Adrenal gland (tissue), 12 donors: Measurements from ENCODE around the gene LRBA. TPM values are rescaled to one million over a fixed set of nuclear protein-coding genes. Genes with fewer than 3 reads are reported as not detected.

Experiments
- DNase-seq, 7 donors: peaks; one replicate each; pipeline ENCODE4 v3.0.0-alpha.2; 2019 to 2020
- H3K27ac ChIP-seq, 5 donors: fragments of 200-600 bp; sonication (generic) in 4 of 5; 1 replicate in 3 of 5; 2 replicates in 2 of 5; pipeline versions ENCODE4 v1.5.1 to v1.8.0; 2016 to 2020; ENCODE audit warnings: mild to moderate bottlenecking in 1 of 5
- H3K27me3 ChIP-seq: fragments of 200-600 bp; 2 replicates; pipeline ENCODE4 v1.8.0; 2021
- H3K36me3 ChIP-seq, 2 donors: fragments of 200-600 bp; replicated peaks in 1 of 2; 1 replicate in 1 of 2; 2 replicates in 1 of 2; pipeline versions ENCODE4 v1.5.1 to v1.8.0; 2018 to 2022
- H3K4me1 ChIP-seq, 2 donors: fragments of 200-600 bp; replicated peaks in 1 of 2; 1 replicate in 1 of 2; 2 replicates in 1 of 2; pipeline versions ENCODE4 v1.5.1 to v1.8.0; 2018 to 2021
- H3K4me3 ChIP-seq, 4 donors: fragments of 200-600 bp; sonication (generic) in 3 of 4; one replicate each; pipeline ENCODE4 v1.5.1; 2016 to 2018
- H3K9me3 ChIP-seq, 3 donors: fragments of 200-600 bp; sonication (generic) in 1 of 3; replicated peaks in 1 of 3; 1 replicate in 2 of 3; 2 replicates in 1 of 3; pipeline versions ENCODE4 v1.5.1 to v1.8.0; 2016 to 2021
- CTCF ChIP-seq, 6 experiments: fragments of 450-650 bp in 4 of 6; fragments of 200-600 bp in 2 of 6; sonication (generic) in 1 of 6; IDR thresholded peaks; 1 replicate in 5 of 6; 2 replicates in 1 of 6; pipeline versions ENCODE4 v1.5.1 to v1.8.0; 2016 to 2021; ENCODE audit warnings: antibody characterized with exemption in 6 of 6, mild to moderate bottlenecking in 2 of 6, moderate library complexity in 1 of 6
- POLR2A ChIP-seq, 2 donors: fragments of 450-650 bp; IDR thresholded peaks; one replicate each; pipeline ENCODE4 v1.6.1; 2017; ENCODE audit warnings: antibody characterized with exemption in 2 of 2, mild to moderate bottlenecking in 2 of 2, moderate library complexity in 1 of 2
- WGBS, 4 donors: extraction: QIAGEN DNeasy Blood & Tissue Kit in 2 of 4; methylation state at CpG; one replicate each; pipeline versions ENCODE4 v1.1.5 to v1.1.7; 2013 to 2017; 5-methylcytosine and 5-hydroxymethylcytosine counted together
- intact Hi-C, 2 donors: fragments of 100-400 bp; cut with DNase I; formaldehyde crosslinking; loops; one replicate each; pipeline versions ENCODE4 v1.14.1 to v1.15.0; 2022 to 2023
- polyA plus RNA-seq, 3 donors: library from polyadenylated mRNA; stranded (reverse); fragments of 200-250 nt in 2 of 3; fragments of 350-450 nt in 1 of 3; fragmentation: Illumina TruSeq in 1 of 3; extraction: RNeasy Lipid Tissue Mini Kit (QIAGEN cat#74804) in 1 of 3; gene quantifications; one replicate each; pipeline ENCODE4 v1.2.3, GENCODE V29; 2013 to 2014
- total RNA-seq, 9 donors: library from RNA; depleted of rRNA in 4 of 9; stranded (reverse); fragments of >200 nt in 4 of 9; fragments of 120-200 nt in 1 of 9; fragmentation: NEBNext Ultra II Directional in 1 of 9; extraction: Animal tissue kit (Norgen Biotek cat#: 25700) in 1 of 9; gene quantifications; one replicate each; pipeline versions ENCODE4 v1.1.0 to v1.2.4, GENCODE V29; 2013 to 2023
- donor health status: healthy with polysubstance abuse.
- donor health status: Bipolar disorder and iron deficiency.
- donor health status: DM: yes; HTN: yes; CAD: no.
- donor health status: DM: no; HTN: no; CAD: no.
- donor health status: DM: no; HTN: no; CAD: no.
- donor health status: DM: yes; HTN: yes; CAD: no.

The LRBA gene
- total and polyA plus RNA-seq, 12 donors = 9.6 to 106 (median 40.6) TPM

GRCh38 chr4:150286656-150287055 is 728.4 kb downstream of the LRBA start:
- TF ChIP-seq CTCF (IDR thresholded peaks at IDR 0.05) (no peak), POLR2A (IDR thresholded peaks at IDR 0.05) (no peak)
- Histone ChIP-seq H3K4me1 (no peaks in the 10 kb centered on the region), H3K36me3 (no peaks in the 10 kb centered on the region), H3K27me3 (no peaks in the 10 kb centered on the region), H3K4me3 (no peak overlapping the region), H3K9me3 (no peaks in the 10 kb centered on the region), H3K27ac (no peak overlapping the region)
- intact Hi-C loops = no loop called here
- 78 to 95% (median 87%) methylated on average over 6 of the region's 6 CpGs for WGBS, 4 donors
- DNase-seq = no peak

GRCh38 chr4:150283689-150284088 is 731.4 kb downstream of the LRBA start:
- no peak overlapping the region for H3K4me3 ChIP-seq
- DNase-seq = no peak
- no peaks in the 10 kb centered on the region for H3K9me3 ChIP-seq
- H3K27me3 ChIP-seq = no peaks in the 10 kb centered on the region
- H3K36me3 ChIP-seq = no peaks in the 10 kb centered on the region
- TF ChIP-seq POLR2A (IDR thresholded peaks at IDR 0.05) = no peak
- H3K4me1 ChIP-seq = no peaks in the 10 kb centered on the region
- intact Hi-C loops = no loop called here
- WGBS, 4 donors = 85 to 94% (median 91%) methylated on average over 1 of the region's 1 CpG
- H3K27ac ChIP-seq = no peak overlapping the region

GRCh38 chr4:150280975-150281374 is 734.1 kb downstream of the LRBA start:
- Histone ChIP-seq H3K9me3 (no peaks in the 10 kb centered on the region), H3K36me3 (no peaks in the 10 kb centered on the region), H3K27ac (no peak overlapping the region), H3K4me1 (no peaks in the 10 kb centered on the region), H3K27me3 (no peaks in the 10 kb centered on the region), H3K4me3 (no peak overlapping the region)
- 93 to 98% (median 96%) methylated on average over 8 of the region's 8 CpGs for WGBS, 4 donors
- no peak for DNase-seq
- TF ChIP-seq POLR2A (IDR thresholded peaks at IDR 0.05) = no peak
- TF ChIP-seq CTCF (IDR thresholded peaks at IDR 0.05) = no peak
- intact Hi-C loops = no loop called here

GRCh38 chr4:150280081-150280895 is 734.8 kb downstream of the LRBA start:
- H3K27ac ChIP-seq = no peak overlapping the region
- H3K4me3 ChIP-seq = no peak overlapping the region
- intact Hi-C loops = no loop called here
- no peaks in the 10 kb centered on the region for H3K4me1 ChIP-seq
- H3K27me3 ChIP-seq = no peaks in the 10 kb centered on the region
- no peaks in the 10 kb centered on the region for H3K36me3 ChIP-seq
- TF ChIP-seq CTCF (IDR thresholded peaks at IDR 0.05) (no peak), POLR2A (IDR thresholded peaks at IDR 0.05) (no peak)
- WGBS, 4 donors = 71 to 84% (median 77%) methylated on average over 9 of the region's 9 CpGs
- no peaks in the 10 kb centered on the region for H3K9me3 ChIP-seq
- no peak for DNase-seq

GRCh38 chr4:150278206-150278605 is 736.9 kb downstream of the LRBA start:
- no peak overlapping the region for H3K27ac ChIP-seq
- intact Hi-C loops = no loop called here
- no peaks in the 10 kb centered on the region for H3K4me1 ChIP-seq
- H3K9me3 ChIP-seq = no peaks in the 10 kb centered on the region
- H3K27me3 ChIP-seq = no peaks in the 10 kb centered on the region
- no peak for DNase-seq
- H3K36me3 ChIP-seq = no peaks in the 10 kb centered on the region
- no peak overlapping the region for H3K4me3 ChIP-seq
- TF ChIP-seq POLR2A (IDR thresholded peaks at IDR 0.05) (no peak), CTCF (IDR thresholded peaks at IDR 0.05) (no peak)
- WGBS, 4 donors = 90 to 100% (median 98%) methylated on average over 2 of the region's 2 CpGs; no CpG with 5 or more reads in 1 of the 4 donors
